DMS79 (cell line): Measurements from ENCODE around the gene SCUBE1.

Source experiments
- DNase-seq: peaks from one replicate; lab custom pipeline; 2025; lab: John Stamatoyannopoulos, UW

The SCUBE1 gene

DNA sequence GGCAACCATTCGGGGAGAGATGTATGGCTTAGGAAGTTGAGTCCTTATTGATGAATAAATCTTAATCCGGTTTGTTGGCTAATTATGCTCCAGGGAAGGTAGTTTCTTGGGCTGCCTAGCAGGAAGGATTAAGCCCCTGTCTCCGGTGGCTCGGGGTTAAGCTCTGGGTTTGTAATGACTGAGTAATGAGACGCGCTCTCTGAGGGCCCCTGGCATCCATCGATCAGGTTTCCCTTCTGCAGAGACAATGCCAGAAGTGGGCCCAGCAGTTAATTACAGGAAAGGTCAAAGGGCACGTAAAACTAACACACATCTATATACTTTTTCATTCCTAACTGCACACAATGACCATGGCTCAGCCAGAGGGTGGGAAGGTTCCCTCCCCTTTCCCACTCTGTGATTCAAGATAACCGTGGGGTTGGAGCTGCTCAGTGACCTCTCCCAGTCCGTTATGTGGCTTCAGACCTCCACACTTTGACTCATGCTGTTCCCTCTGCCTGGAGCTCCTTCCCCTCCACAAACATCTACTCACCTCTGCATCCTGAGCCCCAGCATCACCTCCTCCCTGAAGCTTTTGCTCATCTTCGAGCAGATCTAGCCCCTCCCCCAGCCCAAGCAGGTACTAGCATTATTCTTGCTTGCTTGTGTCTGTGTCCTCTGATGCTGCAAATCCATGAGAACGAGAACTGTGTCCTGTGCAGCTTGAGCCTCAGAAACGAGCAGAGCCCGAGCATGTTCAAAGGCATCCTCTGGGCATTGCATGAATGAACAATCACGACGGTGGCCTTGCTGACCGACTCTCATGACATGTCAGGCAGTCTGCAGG lies 16.6 kb downstream of the SCUBE1 start:
- no peak for DNase-seq

DNA sequence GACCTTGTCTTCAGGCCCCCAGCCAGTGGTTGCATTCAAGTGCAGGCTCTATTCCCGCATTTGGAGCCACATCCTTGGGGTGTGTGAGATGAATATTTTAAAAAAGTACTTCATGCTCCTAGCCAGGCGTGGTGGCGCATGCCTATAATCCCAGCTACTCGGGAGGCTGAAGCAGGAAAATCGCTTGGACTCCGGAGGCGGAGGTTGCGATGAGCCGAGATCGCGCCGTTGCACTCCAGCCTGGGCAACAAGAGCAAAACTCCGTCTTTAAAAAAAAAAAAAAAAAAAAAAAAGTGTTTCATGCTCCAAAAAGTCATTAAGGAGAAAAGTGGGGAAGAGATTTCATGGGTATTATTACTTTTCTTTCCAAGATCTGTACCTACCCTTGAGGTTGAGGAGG lies 18.0 kb downstream of the SCUBE1 start:
- no peak for DNase-seq

DNA sequence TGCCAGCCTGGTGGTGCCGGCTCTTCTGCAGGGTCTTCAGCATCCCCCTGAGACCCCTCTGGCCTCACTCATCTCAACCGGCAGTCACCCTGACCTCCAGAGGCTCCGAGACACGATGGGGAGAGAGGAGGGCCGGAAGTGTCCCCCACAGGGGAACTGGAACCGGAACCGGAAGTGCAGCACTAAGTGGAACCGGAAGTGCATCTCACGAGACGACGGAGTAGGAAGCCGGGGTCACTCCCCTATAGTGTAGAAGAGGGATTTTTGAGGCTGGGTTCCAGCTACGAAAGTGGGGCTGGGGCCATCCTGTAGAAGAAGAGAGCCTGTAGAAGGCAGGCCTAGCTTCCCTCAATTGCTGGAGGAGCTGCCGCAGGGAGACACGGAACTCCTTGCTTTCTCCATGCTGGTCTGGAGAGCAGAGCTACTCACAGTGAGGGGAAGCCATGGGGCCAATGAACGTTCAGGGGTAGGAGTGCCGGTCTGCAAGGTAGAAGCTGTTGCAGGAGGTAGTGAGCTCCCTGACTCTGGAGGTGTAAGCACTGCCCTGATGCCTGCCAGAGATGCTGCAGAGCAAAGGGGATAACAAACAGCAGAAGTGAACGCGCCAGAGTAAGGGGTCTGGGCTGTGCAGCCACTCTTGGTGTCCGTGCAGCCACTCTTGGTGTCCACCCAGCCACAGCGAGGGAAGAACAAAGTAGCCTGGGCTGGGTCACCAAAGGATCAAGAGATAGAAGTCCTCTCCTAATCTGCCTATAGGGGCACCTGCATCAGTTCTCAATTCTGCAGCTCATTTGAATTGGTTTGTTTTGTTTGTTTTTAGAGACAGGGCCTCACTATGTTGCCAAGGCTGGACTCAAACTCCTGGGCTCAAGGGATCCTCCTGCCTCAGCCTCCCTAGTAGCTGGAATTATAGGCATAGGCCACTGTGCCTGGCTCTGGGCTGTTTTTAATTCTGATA lies 21.9 kb downstream of the SCUBE1 start:
- DNase-seq, result no peak

DNA sequence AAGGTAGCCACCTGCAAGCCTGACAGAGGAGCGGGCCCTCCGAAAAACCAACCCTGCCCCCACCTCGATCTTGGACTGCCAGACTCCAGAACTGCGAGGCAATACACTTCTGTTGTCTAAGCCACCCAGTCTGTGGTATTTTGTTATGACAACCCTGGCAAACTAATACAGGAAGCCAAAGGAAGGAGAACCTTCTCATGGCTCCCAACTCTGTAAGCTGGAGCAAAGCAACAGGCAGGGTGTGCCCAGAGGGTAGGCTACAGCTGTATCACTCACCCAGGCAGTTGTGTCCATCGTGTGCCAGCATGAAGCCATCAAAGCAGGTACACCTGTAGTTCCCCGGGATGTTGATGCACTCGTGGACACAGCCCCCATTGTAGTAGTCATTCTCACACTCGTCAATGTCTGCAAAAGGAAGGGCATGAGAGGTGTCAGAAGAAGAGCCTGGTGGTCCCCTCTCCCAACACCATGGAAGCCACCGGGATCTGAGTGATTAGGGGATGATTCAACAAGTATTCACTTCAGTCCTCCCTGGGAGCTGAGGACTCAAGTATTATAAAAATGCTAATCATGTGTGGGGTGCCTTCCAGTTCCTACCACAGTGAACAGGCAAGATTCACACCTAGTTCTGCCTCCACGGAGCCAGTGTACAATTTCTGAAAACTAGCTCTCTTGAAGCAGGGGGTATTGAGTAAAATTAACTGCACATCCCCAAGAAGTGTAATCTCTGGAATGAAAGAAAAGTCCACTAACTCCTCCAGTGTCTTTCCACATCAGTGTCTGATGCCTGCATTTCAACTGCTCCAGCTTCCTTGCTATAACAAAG lies 23.3 kb downstream of the SCUBE1 start:
- no peak for DNase-seq

DNA sequence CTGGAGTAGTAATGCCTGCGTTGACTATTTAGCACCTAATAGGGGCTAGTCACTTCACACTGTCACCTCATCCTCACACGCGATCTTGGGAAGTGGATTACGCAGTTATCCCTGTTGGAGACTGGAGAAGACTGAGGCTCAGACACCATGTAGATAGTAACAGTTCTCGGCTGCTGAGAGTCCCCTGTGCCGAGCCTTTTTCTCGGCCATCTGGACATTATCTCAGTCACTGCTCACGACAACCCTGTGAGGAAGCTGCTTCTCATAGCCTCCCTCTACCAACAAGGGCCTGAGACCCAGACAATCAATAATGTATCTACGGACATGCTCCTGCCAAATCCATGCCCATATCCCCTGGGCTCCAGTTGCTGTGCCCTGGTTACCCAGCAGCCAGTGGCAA lies 25.9 kb downstream of the SCUBE1 start:
- DNase-seq, result no peak

DNA sequence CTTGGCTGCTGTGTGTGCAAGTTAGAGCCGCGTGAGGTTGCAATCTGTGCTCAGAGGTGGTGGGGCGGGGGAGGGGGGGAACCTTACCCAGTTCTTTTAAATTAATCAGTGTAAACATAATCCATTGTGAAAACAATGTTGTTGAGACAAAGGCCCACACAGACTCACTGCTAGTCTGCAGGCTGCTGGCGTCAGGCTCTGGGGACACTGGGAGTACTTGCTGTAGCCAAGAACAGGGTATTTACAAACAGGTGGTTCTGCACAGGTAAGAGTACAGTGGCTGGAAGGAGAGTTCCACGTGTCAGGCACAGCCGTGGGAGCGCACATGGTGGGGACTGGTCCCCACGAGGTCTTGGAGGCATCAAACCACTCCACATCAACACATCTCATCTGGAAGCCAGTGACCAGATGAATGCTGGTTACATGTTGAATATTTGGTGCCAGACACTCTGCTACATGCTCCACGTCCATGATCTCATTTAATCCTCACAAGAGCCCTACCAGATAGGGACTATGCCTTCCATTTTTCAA lies 27.4 kb downstream of the SCUBE1 start:
- DNase-seq, result no peak

DNA sequence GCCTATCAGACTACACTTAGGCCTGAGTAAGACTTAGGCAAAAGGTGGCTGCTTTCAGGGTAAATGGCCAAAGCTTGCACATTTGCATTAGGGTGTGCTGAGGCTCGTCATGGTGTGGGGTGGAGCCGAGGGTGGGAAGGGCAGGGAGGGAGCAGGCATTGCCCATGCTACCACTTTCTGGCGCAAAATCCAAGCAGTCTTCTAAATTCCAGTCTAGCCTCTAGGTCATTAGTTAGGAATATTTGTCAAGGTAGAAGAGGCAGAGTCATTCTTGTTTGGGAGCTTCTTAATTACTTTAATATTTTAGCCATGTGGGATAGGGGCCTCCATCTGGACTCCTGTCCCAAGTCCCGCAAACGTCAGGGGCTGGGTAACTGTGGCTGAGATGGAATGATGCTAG lies 28.6 kb downstream of the SCUBE1 start:
- DNase-seq, result no peak

DNA sequence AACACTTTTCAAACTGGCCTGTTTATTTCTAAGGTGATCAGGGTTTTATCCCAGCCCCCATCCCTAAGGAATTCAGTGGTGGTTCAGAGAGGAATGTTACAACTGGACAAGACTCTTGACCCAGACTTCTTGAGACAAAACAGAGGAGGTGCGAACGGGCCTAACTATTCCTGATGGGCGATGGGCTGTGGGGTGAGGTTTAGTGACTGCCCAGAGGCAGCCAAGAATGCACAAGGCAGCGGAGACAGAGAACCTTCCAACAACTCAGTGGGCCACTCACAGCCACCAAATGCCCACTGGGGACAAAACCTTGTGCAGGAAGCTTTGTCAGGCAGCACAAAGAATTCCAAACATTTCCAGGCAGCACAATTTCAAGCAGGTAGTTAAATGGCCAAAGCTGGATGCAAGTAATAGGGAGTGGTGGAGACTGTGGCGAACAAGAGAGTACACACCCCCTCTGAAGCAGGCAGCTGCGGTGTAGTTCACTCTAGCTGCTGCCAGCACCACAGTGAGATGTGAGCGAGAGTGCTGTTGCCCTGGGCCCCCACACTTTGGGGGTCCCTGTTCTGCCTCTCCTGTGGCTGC lies 29.2 kb downstream of the SCUBE1 start:
- DNase-seq, result no peak

DNA sequence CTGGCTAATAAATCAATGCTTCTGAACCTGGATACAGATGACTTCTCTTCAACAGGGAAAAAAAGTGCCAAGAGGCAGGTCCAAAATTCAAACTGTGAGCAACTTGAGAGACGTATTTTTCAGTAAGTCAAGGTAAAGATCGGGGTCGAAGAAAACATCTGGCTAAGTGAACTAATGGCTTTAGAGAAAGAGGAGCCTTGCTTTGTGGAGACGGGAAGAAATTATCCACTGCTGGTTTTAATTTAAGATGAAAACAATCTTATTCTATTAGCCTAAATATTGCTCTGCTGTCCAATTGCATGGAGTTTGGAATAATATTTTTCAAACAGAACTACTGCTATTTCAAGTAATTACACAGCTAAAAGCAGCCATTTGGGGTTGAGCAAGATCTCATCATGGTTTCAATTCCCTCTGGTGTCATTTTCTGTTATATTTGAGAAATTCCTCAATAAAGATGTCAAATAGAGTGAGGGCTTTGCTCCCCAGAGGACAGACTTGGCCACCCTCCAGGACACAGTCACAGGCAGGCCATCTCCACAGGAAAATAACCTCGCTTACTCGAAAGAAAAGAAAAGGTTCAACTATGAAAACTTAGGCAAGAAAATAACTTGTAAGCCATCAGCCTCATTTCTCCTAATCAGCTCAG lies 29.8 kb downstream of the SCUBE1 start:
- DNase-seq, result no peak

DNA sequence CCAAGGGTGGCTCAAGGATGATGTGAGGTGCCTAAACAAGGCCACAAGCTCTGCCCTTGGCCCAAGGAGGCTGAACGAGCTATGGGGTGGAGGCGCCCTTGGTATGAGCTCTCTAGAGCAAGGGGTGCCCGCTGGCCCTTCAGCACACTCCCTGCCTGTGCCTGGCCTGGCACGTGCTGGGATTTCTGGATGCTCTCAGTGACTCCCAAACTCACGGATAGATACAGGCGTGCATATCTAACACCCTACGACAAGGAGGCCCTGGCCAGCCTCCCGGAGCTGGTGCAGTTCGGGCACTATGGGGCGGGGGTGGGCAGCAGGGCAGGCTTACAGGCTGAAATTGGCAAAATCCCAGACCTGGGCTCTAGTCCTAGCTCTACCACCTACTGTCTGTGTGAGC lies 30.6 kb downstream of the SCUBE1 start:
- no peak for DNase-seq

DNA sequence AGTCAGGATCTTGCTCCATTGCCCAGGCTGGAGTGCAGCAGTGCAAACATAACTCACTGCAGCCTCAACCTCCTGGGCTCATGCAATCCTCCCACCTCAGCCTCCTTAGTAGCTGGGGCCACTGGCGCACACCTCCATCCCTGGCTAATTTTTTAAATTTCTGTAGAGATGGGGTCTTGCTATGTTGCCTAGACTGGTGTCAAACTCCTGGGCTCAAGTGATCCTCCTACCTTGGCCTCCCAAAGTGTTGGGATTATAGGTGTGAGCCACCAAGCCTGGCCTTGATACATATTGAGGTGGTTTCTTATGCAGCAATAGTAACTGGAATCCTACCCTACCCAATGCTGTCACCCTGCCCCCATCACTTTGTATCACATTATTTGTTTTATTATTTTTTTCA lies 32.4 kb downstream of the SCUBE1 start:
- DNase-seq, result no peak

DNA sequence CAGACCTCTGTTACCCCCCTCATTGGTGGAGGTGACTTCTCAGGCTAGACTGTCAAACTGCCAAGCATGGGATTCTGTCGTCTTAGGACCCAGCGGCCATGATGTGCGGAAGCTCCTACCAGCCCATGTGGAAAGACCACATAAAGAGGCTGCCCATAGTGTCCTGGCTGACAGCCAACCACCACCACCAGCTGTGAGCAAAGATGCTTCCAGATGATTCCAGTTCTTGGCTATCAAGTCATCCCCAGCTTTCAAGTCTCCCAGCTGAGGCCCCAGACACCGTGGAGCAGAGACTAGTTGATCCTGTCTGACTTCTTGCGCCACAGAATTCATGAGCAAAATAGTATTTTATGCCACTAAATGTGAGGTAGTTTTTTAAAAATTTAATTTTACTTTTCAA lies 32.9 kb downstream of the SCUBE1 start:
- peak; percentile 6 for DNase-seq

DNA sequence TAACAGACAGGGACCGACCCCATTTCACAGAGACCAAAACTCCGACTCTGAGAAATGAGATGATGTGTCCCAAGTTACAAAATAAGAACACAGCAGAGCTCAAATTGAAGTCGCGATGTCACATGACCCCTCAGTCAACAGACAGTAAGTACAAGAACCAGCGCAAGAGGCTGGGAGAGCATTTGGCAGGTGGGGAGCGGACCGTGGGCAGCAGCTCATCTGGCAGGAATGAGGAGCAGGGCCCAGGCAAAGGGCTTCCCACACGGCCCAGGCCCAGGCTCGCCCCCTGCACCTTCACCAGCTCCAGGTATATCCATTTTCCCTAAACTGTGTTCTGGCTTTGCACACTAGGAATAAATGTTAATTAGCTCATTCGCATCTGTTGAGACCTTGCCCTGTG lies 34.3 kb downstream of the SCUBE1 start:
- DNase-seq, result peak; percentile 41

DNA sequence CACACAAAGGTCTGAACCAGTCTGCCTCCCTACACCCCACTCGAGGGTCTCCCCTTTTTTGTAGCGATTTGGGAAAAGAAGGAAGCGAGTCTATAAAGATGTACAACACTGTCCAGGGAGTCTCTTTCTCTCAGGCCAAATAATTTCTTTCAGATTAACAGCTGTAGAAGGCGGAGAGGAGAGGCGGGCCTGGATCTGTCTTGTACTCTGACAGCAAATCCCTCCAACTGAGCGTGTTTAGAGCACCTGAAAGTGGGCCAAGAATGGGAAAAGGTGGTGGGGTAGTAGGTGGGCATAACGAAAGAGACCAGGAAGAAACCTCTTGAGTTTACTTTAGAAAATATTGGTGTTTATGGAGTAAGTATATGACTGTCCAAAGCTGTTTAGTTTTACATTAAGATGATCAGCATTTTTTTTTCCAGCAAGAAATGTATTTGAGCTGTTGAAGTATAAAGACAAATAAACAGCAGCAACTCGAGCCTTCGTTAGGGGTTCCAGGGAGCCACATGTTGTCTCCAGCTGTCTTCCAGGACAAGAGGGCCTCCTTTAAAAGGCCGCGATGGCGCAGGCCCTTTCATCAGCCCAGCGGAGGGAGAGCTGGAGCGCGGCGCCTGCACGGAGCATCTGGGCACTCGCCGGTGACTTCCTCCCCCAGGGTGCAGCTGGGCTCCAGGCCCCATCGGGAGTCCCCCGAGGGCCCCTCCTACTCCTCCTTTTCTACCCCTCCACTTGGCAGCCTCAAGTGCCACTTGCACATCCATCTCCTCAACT lies 34.9 kb downstream of the SCUBE1 start:
- DNase-seq, result no peak

DNA sequence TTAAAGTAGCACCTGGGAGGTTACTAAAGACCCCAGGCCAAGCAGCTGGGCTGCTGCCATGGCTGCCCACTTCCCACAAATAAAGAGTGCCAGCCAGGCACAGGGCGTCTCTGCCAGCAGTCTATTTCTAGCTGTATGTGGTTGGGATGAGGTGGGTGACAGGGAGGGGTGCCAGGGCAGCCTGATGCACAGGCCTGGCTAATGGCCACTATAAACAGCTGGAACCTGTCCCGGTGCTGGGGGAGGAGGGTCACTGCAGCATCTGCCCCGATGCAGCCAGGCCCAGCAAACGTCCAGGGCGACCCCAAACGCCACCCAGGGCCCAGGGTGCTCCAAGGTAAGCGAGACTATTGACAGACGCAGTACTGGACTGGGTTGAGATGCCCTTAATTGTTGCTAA lies 37.4 kb downstream of the SCUBE1 start:
- no peak for DNase-seq

DNA sequence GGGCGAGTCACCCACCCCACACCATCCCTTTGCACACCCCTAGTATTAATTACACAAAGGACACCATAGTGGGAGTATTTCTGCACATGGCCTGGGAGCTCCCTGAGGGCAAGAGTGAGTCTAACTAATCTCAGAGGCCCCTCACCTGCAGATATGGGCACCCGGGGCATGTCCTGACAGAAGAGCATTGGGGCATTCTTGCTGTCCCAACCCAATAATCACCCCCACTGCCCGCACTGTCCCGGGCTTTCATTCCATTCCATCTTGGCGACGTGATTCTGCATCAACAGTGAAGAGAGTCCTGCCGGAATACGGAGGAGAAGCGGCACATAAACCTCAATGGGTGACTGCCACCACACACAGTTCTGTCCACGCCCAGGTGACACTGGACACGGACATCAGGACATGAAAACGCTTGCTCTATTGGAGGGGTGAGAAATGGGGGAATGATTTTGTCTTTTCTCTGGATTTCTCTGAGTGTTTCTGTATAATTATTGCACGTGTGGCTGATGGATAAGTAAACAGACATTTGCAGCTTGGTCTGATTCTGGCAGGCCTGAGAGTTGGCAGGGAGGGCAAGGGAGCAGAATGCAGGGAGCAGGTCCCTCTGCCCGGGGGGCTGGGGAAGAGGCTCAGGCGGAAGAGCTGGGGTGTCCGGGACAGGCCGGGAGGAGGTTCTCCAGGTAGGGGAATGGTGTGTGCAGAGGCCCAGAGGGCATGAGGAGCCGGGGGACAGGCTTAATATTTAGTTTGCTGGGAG lies 38.2 kb downstream of the SCUBE1 start:
- no peak for DNase-seq

DNA sequence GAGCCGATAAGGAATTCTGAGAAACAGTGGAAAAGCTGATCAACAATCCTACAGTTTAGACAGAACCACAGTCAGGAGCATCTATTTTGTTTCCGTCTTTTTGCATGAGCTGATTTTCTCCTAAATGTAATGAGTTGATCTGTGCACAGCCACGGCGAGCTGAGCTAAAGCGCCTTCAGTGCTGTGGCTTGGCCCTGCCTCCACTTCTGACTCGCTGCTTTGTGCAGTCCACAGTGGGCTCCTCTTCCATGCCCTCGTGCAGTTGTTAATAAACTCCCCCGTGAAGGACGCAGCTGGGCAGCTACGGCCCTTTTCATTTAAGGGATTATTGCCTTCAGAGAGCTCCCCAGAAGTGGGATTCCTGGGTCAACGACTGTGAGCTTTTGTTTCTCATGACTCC lies 39.4 kb downstream of the SCUBE1 start:
- DNase-seq, result no peak

DNA sequence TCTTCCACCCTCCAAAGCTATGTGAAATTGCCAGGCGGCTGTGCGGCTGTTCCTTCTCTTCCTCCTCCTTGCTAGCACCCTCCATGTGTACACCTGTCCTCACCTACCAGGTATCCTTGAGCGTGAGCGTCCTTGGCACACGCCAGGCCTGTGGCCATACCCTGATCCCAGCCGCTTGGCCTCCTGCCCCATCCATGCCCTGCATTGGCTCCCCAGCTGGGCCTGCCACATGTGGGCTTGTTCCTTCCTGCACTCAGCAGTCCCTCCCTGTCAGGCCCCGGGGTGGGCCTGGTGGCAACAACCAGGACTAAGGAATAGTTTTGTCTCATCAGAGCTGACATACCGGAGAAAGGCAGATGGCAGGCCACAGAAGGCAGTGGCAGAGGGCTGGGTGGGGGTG lies 40.0 kb downstream of the SCUBE1 start:
- no peak for DNase-seq

DNA sequence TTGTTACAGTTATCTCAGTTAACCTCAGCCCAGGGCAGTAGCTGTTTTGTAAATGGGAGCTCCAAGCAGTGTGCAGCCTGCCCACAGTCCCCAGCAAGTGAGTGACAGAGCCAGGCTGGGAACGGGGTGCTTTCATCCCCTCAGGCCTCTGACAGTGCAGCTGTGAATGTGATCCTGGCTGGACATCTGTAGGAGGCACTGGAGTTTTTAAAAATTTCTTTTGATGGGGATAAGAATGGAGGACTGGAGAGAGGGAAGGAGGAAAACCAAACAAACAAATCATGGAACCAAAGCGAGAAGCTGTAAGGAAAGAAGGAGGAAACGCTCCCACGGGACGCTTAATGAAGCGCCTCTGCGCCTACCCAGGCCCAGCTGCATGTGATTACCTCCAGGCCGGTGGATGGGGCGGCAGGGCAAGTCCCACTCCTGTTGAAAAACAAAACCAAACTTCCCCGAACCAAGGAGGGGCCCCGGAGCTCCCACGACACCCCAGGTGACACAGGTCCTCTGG lies 40.6 kb downstream of the SCUBE1 start:
- DNase-seq, result no peak
